Measurements from ENCODE around the gene ERAL1.

DNA sequence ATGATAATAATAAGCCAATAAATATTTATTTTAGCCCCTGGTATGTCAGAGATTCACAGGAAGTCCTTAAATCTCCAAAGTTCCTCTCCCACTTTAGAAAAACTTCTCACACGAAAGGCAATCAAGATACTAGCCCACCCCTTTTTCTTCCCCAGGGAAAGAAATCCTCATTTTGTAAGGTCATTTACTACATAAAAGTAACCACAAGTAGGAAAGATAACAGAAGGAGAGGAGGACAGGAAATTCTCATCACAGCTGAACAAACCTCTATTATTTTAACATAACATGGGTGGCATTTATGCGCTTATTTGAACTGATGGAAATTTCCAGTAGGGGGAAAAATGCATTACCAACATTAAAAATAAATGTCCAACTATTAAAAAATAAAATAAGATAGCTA lies 15.6 kb upstream of the ERAL1 start:
- TF ChIP-seq POLR2A (IDR thresholded peaks at IDR 0.05; ENCODE audit: low read depth, low read length) (no peak), POLR2AphosphoS5 (IDR thresholded peaks at IDR 0.05; ENCODE audit: low read depth, low read length) (no peak), TAF1 (IDR thresholded peaks at IDR 0.05; ENCODE audit: borderline replicate concordance, low read depth, low read length) (no peak)
